Measurements from ENCODE around the gene RPRM.
A peak's percentile ranks its signal among the peaks of the same experiment; 100 is the strongest.
"Not testable (repeated sequence)": the region's sequence is repeated elsewhere in the genome, so short reads cannot be mapped to it uniquely, and the experiment has no call there.

The RPRM gene

GRCh38 chr2:153478289-153479261 is at the start of gene RPRM:
RPRM (minus strand) TSS chr2:153478762; CDS start chr2:153478565, 197 bp downstream.
- DNase-seq (ENCODE audit: low spot score), result peak; percentile 60

GRCh38 chr2:153519257-153519875 is 40.8 kb upstream of the RPRM start:
- peak; percentile 24 for DNase-seq (ENCODE audit: low spot score)

DNA sequence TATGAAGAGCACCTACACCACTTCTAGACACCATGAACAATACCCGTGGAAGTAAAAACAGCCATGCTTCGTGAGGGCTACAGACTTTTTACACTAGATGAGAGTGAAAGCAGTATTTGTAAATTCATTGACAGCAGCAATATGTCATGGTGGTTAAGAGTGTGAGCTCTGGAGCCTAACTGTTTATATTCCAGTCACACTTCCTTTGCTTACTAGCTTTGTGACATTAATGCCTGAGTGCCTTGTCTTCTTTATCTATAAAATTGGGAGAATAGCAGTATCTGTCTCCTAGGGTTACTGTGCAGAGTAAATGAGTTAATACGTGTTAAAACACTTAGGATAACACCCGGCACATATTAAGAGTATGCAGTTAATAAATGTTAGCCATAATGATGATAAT is 33.8 kb upstream of the RPRM start:
- DNase-seq (ENCODE audit: low spot score), result no peak

DNA sequence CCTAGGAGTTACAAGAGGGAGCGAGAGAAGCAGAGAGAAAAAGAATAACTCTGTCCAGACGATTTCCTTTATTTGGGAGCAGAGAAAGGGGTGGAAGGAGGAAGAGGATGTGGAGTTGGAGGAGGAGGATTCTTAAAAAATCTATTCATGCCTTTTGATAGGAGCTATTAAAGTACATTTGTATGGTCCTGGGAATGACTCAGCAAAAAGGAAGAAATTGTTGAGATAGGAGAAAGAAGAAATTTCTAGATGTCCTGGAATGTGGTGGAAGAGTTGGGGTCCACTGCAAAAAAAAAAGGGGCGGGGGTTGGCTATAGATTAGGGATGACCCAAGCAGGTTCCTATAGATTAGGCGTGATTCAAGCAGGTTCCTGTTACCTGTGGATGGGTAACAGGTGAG is 32.4 kb upstream of the RPRM start:
- DNase-seq (ENCODE audit: low spot score), result no peak

- DNase-seq (ENCODE audit: low spot score), result no peak
Measured at GRCh38 chr2:153509133-153509532, 30.6 kb upstream of the RPRM start.

GRCh38 chr2:153506499-153506898 is 27.9 kb upstream of the RPRM start:
- DNase-seq (ENCODE audit: low spot score), result not testable (repeated sequence)

- DNase-seq (ENCODE audit: low spot score), result no peak
Measured at GRCh38 chr2:153499439-153499838, 20.9 kb upstream of the RPRM start.

GRCh38 chr2:153497938-153498629 is 19.5 kb upstream of the RPRM start:
- DNase-seq (ENCODE audit: low spot score), result no peak

GRCh38 chr2:153495725-153496124 is 17.2 kb upstream of the RPRM start:
- DNase-seq (ENCODE audit: low spot score), result no peak

DNA sequence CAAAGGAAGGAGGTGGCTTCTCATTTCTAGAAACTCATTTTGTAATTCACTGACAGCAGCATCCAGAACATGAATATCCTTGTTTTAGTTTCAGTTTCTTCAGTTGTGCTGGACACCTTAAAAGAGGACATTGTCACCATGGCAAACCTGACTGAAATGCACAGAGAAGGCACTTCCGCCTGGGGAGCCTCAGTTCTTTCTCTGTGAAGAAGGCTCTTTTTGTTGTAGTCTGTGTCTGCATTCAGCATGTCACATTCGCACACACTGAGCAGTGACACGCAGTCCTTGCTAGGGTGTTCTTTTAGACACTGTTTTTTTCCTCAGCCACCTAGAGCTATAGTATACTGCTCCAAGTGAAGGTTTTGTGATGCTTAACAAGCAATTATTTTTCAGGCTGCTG is 9.5 kb upstream of the RPRM start:
- no peak for DNase-seq (ENCODE audit: low spot score)

- DNase-seq (ENCODE audit: low spot score), result no peak
Measured at GRCh38 chr2:153487448-153487847, 8.9 kb upstream of the RPRM start.

- no peak for DNase-seq (ENCODE audit: low spot score)
Measured at GRCh38 chr2:153479573-153479972, 1.0 kb upstream of the RPRM start.

GRCh38 chr2:153477636-153478288 is 800 bp downstream of the RPRM start:
- DNase-seq (ENCODE audit: low spot score), result no peak

DNA sequence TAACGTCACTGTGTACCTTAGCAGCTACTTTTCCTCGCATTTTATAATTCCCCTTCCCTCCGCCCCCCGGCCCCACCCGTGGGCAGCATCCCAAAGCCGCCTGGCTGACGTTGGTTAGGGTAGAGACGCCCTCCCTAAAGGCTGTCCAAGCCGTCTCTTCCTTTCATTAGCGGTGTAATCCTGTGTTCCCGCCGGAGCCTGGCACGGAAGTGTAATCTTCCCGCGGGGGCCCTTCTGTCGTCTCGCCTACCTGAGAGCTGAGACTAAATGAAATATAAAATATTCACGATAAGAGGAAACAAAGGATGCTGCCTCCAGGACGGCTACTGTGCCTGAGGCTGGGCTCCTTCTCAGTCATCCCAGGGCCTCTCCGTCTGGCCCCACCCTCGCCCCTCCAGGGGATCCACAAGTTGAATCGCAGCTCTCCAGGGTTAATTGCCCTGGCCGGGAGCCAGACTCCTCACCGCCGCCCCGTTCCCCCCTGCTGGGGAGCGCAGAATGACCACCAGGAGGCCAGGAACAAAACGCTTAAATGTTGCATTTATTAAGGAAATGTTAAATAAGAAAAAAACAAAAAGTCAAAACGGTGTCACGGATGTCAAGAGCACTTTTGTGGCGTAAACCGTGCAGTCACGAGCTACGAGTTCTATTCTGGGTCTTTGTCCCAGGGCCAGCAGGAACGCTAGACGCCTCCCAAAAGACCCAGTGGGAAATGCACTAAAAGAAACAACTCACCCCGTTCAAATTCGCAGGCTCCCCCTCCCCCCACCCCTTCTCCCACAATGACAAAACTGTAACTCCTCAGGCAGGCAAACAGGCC is 1.5 kb downstream of the RPRM start:
- no peak for DNase-seq (ENCODE audit: low spot score)

DNA sequence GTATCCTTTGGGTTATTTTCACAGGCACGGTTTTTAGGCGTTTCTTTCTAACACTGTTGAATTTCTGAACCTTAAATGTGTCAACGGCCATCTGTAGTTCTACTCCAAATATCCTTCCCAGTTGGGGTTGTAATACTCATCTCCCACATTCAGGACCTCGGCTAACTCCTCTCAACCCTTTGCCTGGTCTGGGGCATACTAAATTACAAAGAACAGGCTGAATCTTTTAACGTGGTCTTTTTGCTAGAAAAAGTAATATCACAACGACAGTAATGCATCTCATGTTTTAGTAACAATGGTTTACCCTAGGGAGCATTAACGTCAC is 2.1 kb downstream of the RPRM start:
- no peak for DNase-seq (ENCODE audit: low spot score)

- no peak for DNase-seq (ENCODE audit: low spot score)
Measured at GRCh38 chr2:153474876-153475435, 3.6 kb downstream of the RPRM start.

DNA sequence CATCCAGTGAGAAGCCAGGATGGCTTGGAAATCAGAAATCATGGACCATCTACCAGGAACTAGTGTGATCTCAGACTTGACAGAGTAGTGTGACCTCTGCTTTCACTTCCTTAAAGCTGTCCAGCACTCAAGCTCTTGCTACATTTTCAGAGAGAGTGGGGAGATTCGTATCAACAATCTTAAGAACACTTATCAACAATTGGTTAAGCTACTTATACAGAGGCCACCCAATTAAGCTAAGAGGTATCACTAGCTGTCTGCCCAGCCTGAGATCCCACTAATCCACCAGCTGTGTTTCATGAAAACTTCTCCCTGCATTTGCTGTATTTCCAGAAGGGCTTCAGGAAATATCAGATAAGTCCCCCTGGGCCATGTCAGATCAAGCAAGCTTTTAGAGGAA is 4.2 kb downstream of the RPRM start:
- no peak for DNase-seq (ENCODE audit: low spot score)

GRCh38 chr2:153470867-153471266 is 7.7 kb downstream of the RPRM start:
- no peak for DNase-seq (ENCODE audit: low spot score)

DNA sequence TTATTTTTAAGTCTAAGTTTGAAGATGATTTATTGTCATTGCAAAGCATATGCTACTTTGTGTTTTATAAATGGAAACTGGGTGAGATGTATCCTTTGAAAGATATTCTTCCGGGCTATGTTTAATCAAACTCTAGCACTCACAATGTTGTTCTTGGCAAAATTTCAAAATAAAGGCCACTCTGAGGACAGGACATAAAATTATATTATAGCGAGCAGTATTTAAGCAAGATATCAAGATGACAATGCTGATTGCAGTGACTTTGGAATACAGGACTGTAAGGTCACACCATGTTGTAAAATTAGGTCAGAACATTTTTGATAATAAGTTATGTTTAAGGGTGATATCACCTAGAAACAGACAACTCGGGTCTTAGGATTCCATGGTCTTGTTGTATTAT is 14.2 kb downstream of the RPRM start:
- no peak for DNase-seq (ENCODE audit: low spot score)

- no peak for DNase-seq (ENCODE audit: low spot score)
Measured at GRCh38 chr2:153462338-153462859, 16.2 kb downstream of the RPRM start.

DNA sequence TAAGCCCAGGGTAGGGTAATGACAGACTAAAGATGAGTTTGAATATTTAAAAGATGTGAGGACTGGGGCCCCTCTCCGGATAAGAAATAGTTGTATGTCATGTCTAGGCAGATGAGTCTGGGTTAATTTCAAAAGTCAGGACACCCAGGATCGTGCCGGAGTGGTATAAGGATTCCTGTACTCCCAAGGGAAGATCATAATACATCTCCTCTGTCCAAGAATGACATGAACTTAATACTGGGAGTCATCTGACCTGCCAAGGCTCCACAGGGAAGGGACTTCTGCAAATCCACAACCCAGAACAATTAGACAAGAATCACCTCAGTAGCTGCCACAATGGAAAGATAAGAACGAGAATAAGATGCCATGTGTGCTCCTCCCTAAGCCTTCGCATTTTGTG is 17.1 kb downstream of the RPRM start:
- no peak for DNase-seq (ENCODE audit: low spot score)
